ENCODE measurements around the gene SPATS1.
A peak's percentile ranks its signal among the peaks of the same experiment; 100 is the strongest.

Gene SPATS1

GRCh38 chr6:44333273-44333919 lies 9.1 kb upstream of the SPATS1 start:
- TF ChIP-seq CTCF (IDR thresholded peaks at IDR 0.05; ENCODE audit: borderline replicate concordance, control extremely low read depth, extremely low read depth, insufficient read depth, missing control alignments) = no peak
- in situ Hi-C loops (cut with MboI; ENCODE audit: low sequenced_read_pairs, unreplicated experiment) = no loop called here
- DNase-seq (ENCODE audit: low spot score) = no peak

GRCh38 chr6:44333942-44334341 lies 8.5 kb upstream of the SPATS1 start:
- in situ Hi-C loops (cut with MboI; ENCODE audit: low sequenced_read_pairs, unreplicated experiment) = no loop called here
- no peak for DNase-seq (ENCODE audit: low spot score)
- TF ChIP-seq CTCF (IDR thresholded peaks at IDR 0.05; ENCODE audit: borderline replicate concordance, control extremely low read depth, extremely low read depth, insufficient read depth, missing control alignments) = no peak

- DNase-seq (ENCODE audit: low spot score) = no peak
- in situ Hi-C loops (cut with MboI; ENCODE audit: low sequenced_read_pairs, unreplicated experiment) = no loop called here
- TF ChIP-seq CTCF (IDR thresholded peaks at IDR 0.05; ENCODE audit: borderline replicate concordance, control extremely low read depth, extremely low read depth, insufficient read depth, missing control alignments) = no peak
These were observed 6.8 kb upstream of the SPATS1 start for GRCh38 chr6:44335631-44336030.

GRCh38 chr6:44338228-44339122 lies 4.0 kb upstream of the SPATS1 start:
- peak; percentile 74 for TF ChIP-seq CTCF (IDR thresholded peaks at IDR 0.05; ENCODE audit: borderline replicate concordance, control extremely low read depth, extremely low read depth, insufficient read depth, missing control alignments)
- in situ Hi-C loops (cut with MboI; ENCODE audit: low sequenced_read_pairs, unreplicated experiment) = no loop called here
- DNase-seq (ENCODE audit: low spot score) = peak; percentile 74

GRCh38 chr6:44339301-44339700 lies 3.1 kb upstream of the SPATS1 start:
- in situ Hi-C loops (cut with MboI; ENCODE audit: low sequenced_read_pairs, unreplicated experiment) = no loop called here
- TF ChIP-seq CTCF (IDR thresholded peaks at IDR 0.05; ENCODE audit: borderline replicate concordance, control extremely low read depth, extremely low read depth, insufficient read depth, missing control alignments) = no peak
- no peak for DNase-seq (ENCODE audit: low spot score)

GRCh38 chr6:44339763-44340625 lies 2.5 kb upstream of the SPATS1 start:
- no peak for TF ChIP-seq CTCF (IDR thresholded peaks at IDR 0.05; ENCODE audit: borderline replicate concordance, control extremely low read depth, extremely low read depth, insufficient read depth, missing control alignments)
- no peak for DNase-seq (ENCODE audit: low spot score)
- in situ Hi-C loops (cut with MboI; ENCODE audit: low sequenced_read_pairs, unreplicated experiment) = no loop called here
